SK-N-SH (cell line): ENCODE results near the gene RNF144B. TPM values are rescaled to one million over a fixed set of nuclear protein-coding genes. Genes with fewer than 3 reads are reported as not detected.

Experiments
- CTCF ChIA-PET: fragments of 300-600, 350-600 bp; formaldehyde crosslinking; extraction: SDS; loops from one replicate; lab custom pipeline; 2021; lab: Yijun Ruan, JAX
- POLR2A ChIA-PET: fragments of 350-600 bp; sonication (Branson Sonifier 250); formaldehyde crosslinking; extraction: SDS; loops from one replicate; lab custom pipeline; 2020; ENCODE audit warnings: antibody characterized with exemption, inconsistent platforms; lab: Yijun Ruan, JAX
- DNase-seq: peaks from one replicate; pipeline ENCODE4 v3.0.0; 2012
- H2AFZ ChIP-seq: fragments of 200-600 bp; sonication (generic); 2 replicates; pipeline ENCODE4 v1.8.1; 2016; ENCODE audit warnings: antibody characterized with exemption, mild to moderate bottlenecking, low read depth
- H3F3A ChIP-seq: fragments of 200-600 bp; sonication (generic); replicated peaks from 2 replicates; pipeline ENCODE3; 2016; ENCODE audit warnings: antibody characterized with exemption, mild to moderate bottlenecking; ENCODE audit not compliant: insufficient read depth
- H3K27ac ChIP-seq, 2 experiments: fragments of 200-500 bp in 1 of 2; fragments of 200-600 bp in 1 of 2; sonication (Bioruptor generic) in 1 of 2; sonication (generic), shearing (Covaris generic) in 1 of 2; 2 replicates each; pipeline versions ENCODE4 v1.5.1 to v1.6.1; 2014 to 2016; ENCODE audit warnings: low read depth in 2 of 2, inconsistent platforms in 1 of 2, low read length in 1 of 2, mild to moderate bottlenecking in 1 of 2, mixed read lengths in 1 of 2
- H3K27me3 ChIP-seq: fragments of 200-600 bp; sonication (generic), shearing (Covaris generic); 2 replicates; pipeline ENCODE4 v1.6.1; 2016; ENCODE audit warnings: mixed run types; ENCODE audit not compliant: insufficient read depth
- H3K36me3 ChIP-seq, 2 experiments: fragments of 200-500 bp in 1 of 2; fragments of 200-600 bp in 1 of 2; sonication (Bioruptor generic) in 1 of 2; sonication (generic) in 1 of 2; replicated peaks in 1 of 2; 2 replicates each; pipeline versions ENCODE3 to v1.5.1; 2014 to 2016; ENCODE audit warnings: low read length in 1 of 2, mild to moderate bottlenecking in 1 of 2; ENCODE audit not compliant: insufficient read depth in 2 of 2, control insufficient read depth in 1 of 2
- H3K4me1 ChIP-seq, 2 experiments: fragments of 200-500 bp in 1 of 2; fragments of 200-600 bp in 1 of 2; sonication (Bioruptor generic) in 1 of 2; sonication (generic), shearing (Covaris generic) in 1 of 2; 2 replicates each; pipeline versions ENCODE4 v1.5.1 to v1.6.1; 2014 to 2016; ENCODE audit warnings: low read depth in 1 of 2, low read length in 1 of 2, mixed run types in 1 of 2; ENCODE audit not compliant: insufficient read depth in 2 of 2, control insufficient read depth in 1 of 2
- H3K4me2 ChIP-seq: fragments of 200-600 bp; sonication (generic), shearing (Covaris generic); 2 replicates; pipeline ENCODE4 v1.6.1; 2017; ENCODE audit warnings: mixed run types
- H3K4me3 ChIP-seq, 2 experiments: fragments of 200-500 bp in 1 of 2; fragments of 200-600 bp in 1 of 2; sonication (Bioruptor generic) in 1 of 2; sonication (generic), shearing (Covaris generic) in 1 of 2; 2 replicates each; pipeline versions ENCODE4 v1.5.1 to v1.8.1; 2014 to 2016; ENCODE audit warnings: low read depth in 2 of 2, inconsistent platforms in 1 of 2, low read length in 1 of 2, mild to moderate bottlenecking in 1 of 2, mixed read lengths in 1 of 2, moderate library complexity in 1 of 2
- H3K79me2 ChIP-seq: fragments of 200-600 bp; sonication (generic); 2 replicates; pipeline ENCODE4 v1.8.1; 2017; ENCODE audit warnings: mild to moderate bottlenecking; ENCODE audit not compliant: insufficient read depth
- H3K9ac ChIP-seq: fragments of 200-600 bp; sonication (generic); 2 replicates; pipeline ENCODE4 v1.6.1; 2017; ENCODE audit warnings: mixed run types
- H3K9me2 ChIP-seq: fragments of 200-600 bp; sonication (generic); 2 replicates; pipeline ENCODE4 v1.6.1; 2017; ENCODE audit warnings: mixed run types
- H3K9me3 ChIP-seq: fragments of 200-600 bp; sonication (generic); 2 replicates; pipeline ENCODE4 v1.6.1; 2017; ENCODE audit warnings: mixed run types, mild to moderate bottlenecking, moderate library complexity
- H4K20me1 ChIP-seq: fragments of 200-600 bp; sonication (generic); 2 replicates; pipeline ENCODE4 v1.6.1; 2017; ENCODE audit warnings: mild to moderate bottlenecking, mixed run types; ENCODE audit not compliant: insufficient read depth
- CTCF ChIP-seq: fragments of 200-600 bp; sonication (generic); IDR thresholded peaks from 2 replicates; pipeline ENCODE4 v1.6.1; 2017; ENCODE audit warnings: antibody characterized with exemption, mild to moderate bottlenecking, moderate library complexity
- ELF1 ChIP-seq: IDR thresholded peaks from 2 replicates; pipeline ENCODE4 v1.4.0; 2012
- IRF3 ChIP-seq: fragments of 150-350 bp; IDR thresholded peaks from 2 replicates; pipeline ENCODE4 v1.6.1; 2016; ENCODE audit warnings: mild to moderate bottlenecking, low read depth, low read length
- MXI1 ChIP-seq: IDR thresholded peaks from 2 replicates; pipeline ENCODE4 v1.6.1; 2012; ENCODE audit warnings: mild to moderate bottlenecking, low read depth, low read length, improper control_type of control experiment
- POLR2AphosphoS5 ChIP-seq: IDR thresholded peaks from 2 replicates; pipeline ENCODE4 v1.6.1; 2012; ENCODE audit warnings: low read depth, low read length
- RAD21 ChIP-seq: IDR thresholded peaks from 2 replicates; pipeline ENCODE4 v1.6.1; 2012; ENCODE audit warnings: mild to moderate bottlenecking, low read length
- REST ChIP-seq: IDR thresholded peaks from 2 replicates; pipeline ENCODE4 v1.6.1; 2012; ENCODE audit warnings: mild to moderate bottlenecking, low read depth, low read length, moderate library complexity
- RXRA ChIP-seq: IDR thresholded peaks from 2 replicates; pipeline ENCODE4 v1.4.0; 2012; ENCODE audit warnings: low read depth, mild to moderate bottlenecking, borderline replicate concordance
- SIN3A ChIP-seq: IDR thresholded peaks from 2 replicates; pipeline ENCODE4 v1.6.1; 2012; ENCODE audit warnings: low read depth, mild to moderate bottlenecking, low read length, moderate library complexity, borderline replicate concordance
- TCF12 ChIP-seq: IDR thresholded peaks from 2 replicates; pipeline ENCODE4 v1.4.0; 2012
- USF2 ChIP-seq: fragments of 150-350 bp; IDR thresholded peaks from 2 replicates; pipeline ENCODE4 v1.6.1; 2017; ENCODE audit warnings: antibody characterized with exemption, low read length, low read depth, borderline replicate concordance
- YY1 ChIP-seq: IDR thresholded peaks from 2 replicates; pipeline ENCODE4 v1.4.0; 2012; ENCODE audit warnings: low read depth, mild to moderate bottlenecking
- ZBTB33 ChIP-seq: IDR thresholded peaks from 2 replicates; pipeline ENCODE4 v1.4.0; 2012; ENCODE audit warnings: low read depth, borderline replicate concordance
- WGBS: methylation state at CpG from one replicate; pipeline ENCODE4 v1.1.6; 2017; ENCODE audit warnings: low lambda C conversion rate; 5-methylcytosine and 5-hydroxymethylcytosine counted together
- polyA plus RNA-seq, 3 experiments: library from polyadenylated mRNA; depleted of rRNA; stranded (reverse); fragments of >200 nt; gene quantifications; 2 replicates each; pipeline ENCODE4 v1.2.3, GENCODE V29; 2012

RNF144B gene
- polyA plus RNA-seq, 1 of the 3 experiments (the other 2 are of a cell fraction) = 1.2 TPM

- no peak for TF ChIP-seq IRF3
- TF ChIP-seq TCF12 = no peak
- TF ChIP-seq REST = no peak
- TF ChIP-seq ELF1 = no peak
- no peak for TF ChIP-seq RAD21
- TF ChIP-seq RXRA = no peak
These were observed 3.9 kb downstream of the RNF144B start (continued) for GRCh38 chr6:18391023-18391422.

GRCh38 chr6:18392346-18392877 is 5.3 kb downstream of the RNF144B start:
- Histone ChIP-seq H3F3A (peaks cover 18% of the 10 kb centered on the region), H3K9me2 (no peaks in the 10 kb centered on the region), H3K27ac (no peak overlapping the region), H3K4me2 (no peak overlapping the region), H3K79me2 (peaks cover 4% of the 10 kb centered on the region; the same call in 1 of the 2 replicates), H3K4me1 (peaks cover 1 to 22% of the 10 kb centered on the region in 2 experiments), H3K9ac (no peak overlapping the region), H3K36me3 (no peaks in the 10 kb centered on the region), H4K20me1 (no peaks in the 10 kb centered on the region), H3K9me3 (no peaks in the 10 kb centered on the region), H2AFZ (0 out of 2 replicates have a peak overlapping the region, but pooled peaks have one; percentile 29), H3K4me3 (no peak overlapping the region), H3K27me3 (no peaks in the 10 kb centered on the region)
- 69% methylated on average over 2 of the region's 2 CpGs for WGBS
- peak; percentile 11; the same call in 1 of the 2 replicates for TF ChIP-seq CTCF
- no peak for TF ChIP-seq MXI1
- no peak for DNase-seq
- ChIA-PET POLR2A (no interaction called here), CTCF (no interaction called here)

GRCh38 chr6:18393698-18394097 is 6.5 kb downstream of the RNF144B start:
- Histone ChIP-seq H3K4me1 (peaks cover 0 to 16% of the 10 kb centered on the region in 2 experiments; a peak in 3 of 4 replicates), H3K9me2 (no peaks in the 10 kb centered on the region), H3K9ac (no peak overlapping the region), H3F3A (peaks cover 11% of the 10 kb centered on the region), H3K36me3 (no peaks in the 10 kb centered on the region), H3K9me3 (no peaks in the 10 kb centered on the region), H3K4me3 (no peak overlapping the region), H3K4me2 (no peak overlapping the region), H2AFZ (no peak overlapping the region), H3K27ac (no peak overlapping the region), H3K27me3 (no peaks in the 10 kb centered on the region), H3K79me2 (peaks cover 4% of the 10 kb centered on the region; the same call in 1 of the 2 replicates), H4K20me1 (no peaks in the 10 kb centered on the region)
- DNase-seq = no peak
- POLR2A ChIA-PET = no interaction called here
- CTCF ChIA-PET = no interaction called here
- WGBS = 49% methylated on average over 2 of the region's 2 CpGs
- no peak for TF ChIP-seq IRF3
- TF ChIP-seq USF2 = no peak
- no peak for TF ChIP-seq POLR2AphosphoS5
- no peak for TF ChIP-seq YY1
- TF ChIP-seq ZBTB33 = no peak
- TF ChIP-seq SIN3A = no peak
- TF ChIP-seq MXI1 = no peak
